Transverse colon (tissue), 4 donors: ENCODE results near the gene TACC2. TPM values are rescaled to one million over a fixed set of nuclear protein-coding genes. Genes with fewer than 3 reads are reported as not detected.

Experiments
- DNase-seq: peaks from one replicate; pipeline ENCODE4 v3.0.0-alpha.2; 2019
- H3K27ac ChIP-seq, 4 donors: fragments of 200-600 bp; sonication (generic); 2 replicates each; pipeline ENCODE4 v1.5.1; 2016 to 2018; ENCODE audit warnings: inconsistent platforms in 4 of 4
- H3K27me3 ChIP-seq: fragments of 200-600 bp; sonication (generic); 2 replicates; pipeline ENCODE4 v1.5.1; 2017; ENCODE audit warnings: inconsistent platforms
- H3K36me3 ChIP-seq, 4 donors: fragments of 200-600 bp; sonication (generic); 2 replicates each; pipeline ENCODE4 v1.5.1; 2017 to 2019; ENCODE audit warnings: inconsistent platforms in 4 of 4
- H3K4me1 ChIP-seq, 4 donors: fragments of 200-600 bp; sonication (generic); 2 replicates each; pipeline ENCODE4 v1.5.1; 2017 to 2020; ENCODE audit warnings: inconsistent platforms in 4 of 4
- H3K4me3 ChIP-seq, 4 donors: fragments of 200-600 bp; sonication (generic); 1 replicate in 1 of 4; 2 replicates in 3 of 4; pipeline versions ENCODE4 v1.5.1 to v1.6.1; 2017 to 2019; ENCODE audit warnings: inconsistent platforms in 4 of 4
- H3K9me3 ChIP-seq, 2 donors: fragments of 200-600 bp; sonication (generic); 2 replicates each; pipeline ENCODE4 v1.5.1; 2017 to 2019; ENCODE audit warnings: inconsistent platforms in 2 of 2
- EP300 ChIP-seq: sonication (generic); formaldehyde crosslinking; IDR thresholded peaks from one replicate; pipeline ENCODE4 v1.6.1; 2017; ENCODE audit warnings: antibody characterized with exemption, low read depth
- POLR2A ChIP-seq: fragments of 450-650 bp; IDR thresholded peaks from one replicate; pipeline ENCODE4 v1.6.1; 2016; ENCODE audit warnings: antibody characterized with exemption, mild to moderate bottlenecking, moderate library complexity
- POLR2AphosphoS5 ChIP-seq, 3 donors: sonication (generic); formaldehyde crosslinking; IDR thresholded peaks; one replicate each; pipeline ENCODE4 v1.6.1; 2016; ENCODE audit warnings: antibody characterized with exemption in 3 of 3
- WGBS, 2 donors: methylation state at CpG; one replicate each; pipeline ENCODE4 v1.1.5; 2018; ENCODE audit warnings: low coverage in 1 of 2; 5-methylcytosine and 5-hydroxymethylcytosine counted together
- in situ Hi-C, 4 donors: fragments of 200-750 bp; cut with MboI; loops; one replicate each; pipeline versions ENCODE4 v1.15.0 to v1.15.1; 2017; ENCODE audit warnings: low sequenced_read_pairs in 3 of 4, low pct_ligation_motif_present in 1 of 4, low pct_unique_long_range_greater_than_20kb in 1 of 4
- intact Hi-C: fragments of 100-400 bp; cut with DNase I; formaldehyde crosslinking; loops from one replicate; pipeline ENCODE4 v1.15.1; 2023; ENCODE audit warnings: low total_unique reads
- total RNA-seq, 4 donors: library from RNA; depleted of rRNA; stranded (reverse); fragments of >200 nt; gene quantifications; one replicate each; pipeline ENCODE4 v1.1.0, GENCODE V29; 2016
- TF ChIP-seq, protein P1 (sequence below), 5 experiments: fragments of 200-600 bp in 3 of 5; fragments of 450-650 bp in 2 of 5; sonication (generic) in 3 of 5; IDR thresholded peaks; 1 replicate in 2 of 5; 2 replicates in 3 of 5; pipeline ENCODE4 v1.5.1; 2016 to 2017; ENCODE audit warnings: antibody characterized with exemption in 5 of 5, inconsistent platforms in 3 of 5, mild to moderate bottlenecking in 2 of 5, moderate library complexity in 1 of 5

The TACC2 gene
- total RNA-seq, 4 donors from 2014 or later, result 65.9 to 178 (median 101) TPM

DNA sequence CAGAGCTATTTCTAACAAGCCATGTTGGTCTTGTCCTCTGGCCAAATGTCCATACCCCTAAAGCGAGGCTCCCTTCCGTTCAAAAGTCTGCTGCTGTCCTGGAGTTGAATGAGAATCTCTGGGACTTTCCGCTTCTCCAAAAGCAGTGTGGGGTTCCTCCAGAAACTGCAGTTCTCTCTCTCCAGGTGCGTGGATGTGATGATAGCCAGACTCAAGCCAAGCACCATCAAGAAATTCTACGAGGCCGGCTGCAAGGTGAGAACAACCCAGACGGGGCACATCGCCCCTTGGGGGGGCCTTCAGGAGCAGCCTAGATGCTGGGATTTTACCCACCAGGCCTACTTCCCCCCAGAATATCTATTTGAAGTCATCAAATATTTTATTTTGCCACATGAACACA is 308.6 kb downstream of the TACC2 start:
- H3K9me3 ChIP-seq, result no peaks in the 10 kb centered on the region
- peaks cover 0 to 4% (median 0%) of the 10 kb centered on the region in 4 donors for H3K4me1 ChIP-seq
- DNase-seq, result no peak
- in situ Hi-C loops (loop anchor here (5.0 to 25.0 kb wide), 5 partner anchors 135 to 267 kb away; partner anchors contain the start of gene DMBT1 (in 4 of the 4)), intact Hi-C loops (loop anchor here (5.0 kb wide), 1 partner anchor 270 kb away; no protein-coding TSS in a partner anchor)
- no peak overlapping the region for H3K27ac ChIP-seq
- WGBS, 2 donors, result 83% methylated on average over 8 of the region's 8 CpGs; no CpG with 5 or more reads in 1 of the 2 donors
- H3K4me3 ChIP-seq, result no peak overlapping the region
- H3K27me3 ChIP-seq, result no peaks in the 10 kb centered on the region
- no peaks in the 10 kb centered on the region for H3K36me3 ChIP-seq
- TF ChIP-seq EP300, result no peak
- TF ChIP-seq, protein P1, sequence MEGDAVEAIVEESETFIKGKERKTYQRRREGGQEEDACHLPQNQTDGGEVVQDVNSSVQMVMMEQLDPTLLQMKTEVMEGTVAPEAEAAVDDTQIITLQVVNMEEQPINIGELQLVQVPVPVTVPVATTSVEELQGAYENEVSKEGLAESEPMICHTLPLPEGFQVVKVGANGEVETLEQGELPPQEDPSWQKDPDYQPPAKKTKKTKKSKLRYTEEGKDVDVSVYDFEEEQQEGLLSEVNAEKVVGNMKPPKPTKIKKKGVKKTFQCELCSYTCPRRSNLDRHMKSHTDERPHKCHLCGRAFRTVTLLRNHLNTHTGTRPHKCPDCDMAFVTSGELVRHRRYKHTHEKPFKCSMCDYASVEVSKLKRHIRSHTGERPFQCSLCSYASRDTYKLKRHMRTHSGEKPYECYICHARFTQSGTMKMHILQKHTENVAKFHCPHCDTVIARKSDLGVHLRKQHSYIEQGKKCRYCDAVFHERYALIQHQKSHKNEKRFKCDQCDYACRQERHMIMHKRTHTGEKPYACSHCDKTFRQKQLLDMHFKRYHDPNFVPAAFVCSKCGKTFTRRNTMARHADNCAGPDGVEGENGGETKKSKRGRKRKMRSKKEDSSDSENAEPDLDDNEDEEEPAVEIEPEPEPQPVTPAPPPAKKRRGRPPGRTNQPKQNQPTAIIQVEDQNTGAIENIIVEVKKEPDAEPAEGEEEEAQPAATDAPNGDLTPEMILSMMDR (IDR thresholded peaks at IDR 0.05), result no peak
- TF ChIP-seq POLR2AphosphoS5 (IDR thresholded peaks at IDR 0.05), result no peak
- TF ChIP-seq POLR2A, result no peak

DNA sequence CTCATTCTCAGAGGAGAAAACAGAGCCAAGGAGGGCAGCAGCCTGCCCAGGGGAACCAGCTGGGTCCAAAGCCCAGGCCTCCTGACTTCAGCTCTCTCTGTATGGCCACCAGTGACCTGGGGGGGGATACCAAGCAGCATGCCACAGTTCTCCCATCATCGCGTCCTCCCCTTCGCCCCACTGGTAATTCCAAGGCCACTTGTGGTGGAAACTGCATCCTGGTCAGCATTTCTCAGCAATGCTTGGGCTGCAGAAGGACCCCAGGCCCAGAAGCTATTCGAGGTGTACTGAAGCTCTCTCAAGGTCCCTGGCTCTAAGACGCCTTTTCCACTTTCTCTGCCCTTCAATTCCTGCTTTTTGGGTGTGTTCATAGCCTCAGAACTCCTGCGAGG is 309.2 kb downstream of the TACC2 start:
- TF ChIP-seq POLR2A, result no peak
- TF ChIP-seq EP300, result no peak
- TF ChIP-seq, protein P1 (IDR thresholded peaks at IDR 0.05), result no peak
- no peak for TF ChIP-seq POLR2AphosphoS5 (IDR thresholded peaks at IDR 0.05)
- Histone ChIP-seq H3K36me3 (no peaks in the 10 kb centered on the region), H3K9me3 (no peaks in the 10 kb centered on the region), H3K27me3 (no peaks in the 10 kb centered on the region), H3K4me1 (peaks cover 0 to 4% (median 0%) of the 10 kb centered on the region in 4 donors), H3K4me3 (no peak overlapping the region), H3K27ac (no peak overlapping the region)
- no peak for DNase-seq
- in situ Hi-C loops (loop anchor here (5.0 to 25.0 kb wide), 5 partner anchors 134 to 267 kb away; partner anchors contain the start of gene DMBT1 (in 4 of the 4)), intact Hi-C loops (loop anchor here (5.0 kb wide), 1 partner anchor 269 kb away; no protein-coding TSS in a partner anchor)
- 76% methylated on average over 6 of the region's 6 CpGs; no CpG with 5 or more reads in 1 of the 2 donors for WGBS, 2 donors

DNA sequence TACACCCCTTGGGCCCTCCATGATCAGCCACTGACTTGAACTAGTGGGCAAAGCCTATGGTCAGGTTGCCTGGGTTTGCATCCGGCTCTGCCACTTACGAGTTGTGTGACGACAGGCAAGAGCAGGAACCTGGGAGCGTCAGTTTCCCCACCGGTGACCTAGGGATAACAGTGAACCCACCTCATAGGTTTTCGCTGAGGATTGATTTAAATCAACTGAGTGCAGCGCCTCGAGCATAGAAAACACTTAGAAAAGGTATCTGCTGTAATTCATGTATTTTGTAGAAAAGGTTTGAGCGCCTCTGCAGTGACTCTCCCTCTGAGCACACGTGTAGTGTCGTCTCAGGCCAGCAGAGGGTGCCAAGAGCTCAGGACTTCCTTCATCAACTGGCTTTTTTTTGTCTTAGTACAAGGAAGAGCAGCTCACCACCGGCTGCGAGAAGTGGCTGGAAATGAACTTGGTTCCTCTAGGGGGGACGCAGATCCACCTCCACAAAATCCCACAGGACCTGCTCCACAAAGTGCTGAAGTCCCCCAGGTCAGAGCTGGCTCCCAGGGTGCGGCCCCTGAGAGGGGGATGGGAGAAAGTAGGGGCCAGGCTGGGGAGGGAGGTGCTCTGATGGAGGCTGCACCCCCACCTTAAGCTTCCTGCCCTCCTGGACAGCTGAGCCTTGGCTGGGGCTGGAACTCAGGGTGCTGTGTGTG is 309.8 kb downstream of the TACC2 start:
- in situ Hi-C loops, result loop anchor here (5.0 to 25.0 kb wide), 5 partner anchors 134 to 266 kb away; partner anchors contain the start of gene DMBT1 (in 4 of the 4)

More for the DNA sequence above, 309.8 kb downstream of the TACC2 start:
- DNase-seq, result peak; percentile 76
- TF ChIP-seq, protein P1 (IDR thresholded peaks at IDR 0.05), result peak; percentile 88 to 95 (median 93)
- no peak for TF ChIP-seq POLR2AphosphoS5 (IDR thresholded peaks at IDR 0.05)
- H3K4me1 ChIP-seq, result peaks cover 0 to 4% (median 0%) of the 10 kb centered on the region in 4 donors
- intact Hi-C loops, result loop anchor here (1.0 to 5.0 kb wide), 2 partner anchors 137 to 269 kb away; no protein-coding TSS in a partner anchor
- peak overlapping the region in 1 of 4 donors; percentile 25 for H3K4me3 ChIP-seq
- 18% methylated on average over 15 of the region's 15 CpGs; no CpG with 5 or more reads in 1 of the 2 donors for WGBS, 2 donors
- H3K9me3 ChIP-seq, result no peaks in the 10 kb centered on the region
- H3K36me3 ChIP-seq, result no peaks in the 10 kb centered on the region
- no peaks in the 10 kb centered on the region for H3K27me3 ChIP-seq
- H3K27ac ChIP-seq, result no peak overlapping the region
